DMS153 treated with DMSO at 0.1 percent for 48 hours (cell line): Measurements from ENCODE around the gene MAGI2.
"Not testable (repeated sequence)": the region's sequence is repeated elsewhere in the genome, so short reads cannot be mapped to it uniquely, and the experiment has no call there.

ENCODE experiments used
- DNase-seq: peaks from one replicate; lab custom pipeline; 2025; ENCODE audit not compliant: unreplicated experiment; lab: John Stamatoyannopoulos, UW

MAGI2 gene

GRCh38 chr7:78023191-78023590 is 1430.3 kb downstream of the MAGI2 start:
- no peak for DNase-seq

GRCh38 chr7:78022165-78022564 is 1431.3 kb downstream of the MAGI2 start:
- DNase-seq, result no peak

GRCh38 chr7:78020874-78021249 is 1432.6 kb downstream of the MAGI2 start:
- DNase-seq, result no peak

GRCh38 chr7:78020136-78020873 is 1433.2 kb downstream of the MAGI2 start:
- peak; percentile 62 for DNase-seq

GRCh38 chr7:78019447-78020135 is 1433.9 kb downstream of the MAGI2 start:
- peak; percentile 61 for DNase-seq

GRCh38 chr7:78018641-78019446 is 1434.6 kb downstream of the MAGI2 start:
- DNase-seq, result peak; percentile 3

- DNase-seq, result no peak
These were observed 1435.8 kb downstream of the MAGI2 start for GRCh38 chr7:78017591-78018100.

GRCh38 chr7:78015574-78016260 is 1437.8 kb downstream of the MAGI2 start:
- DNase-seq, result no peak

GRCh38 chr7:78014401-78014800 is 1439.1 kb downstream of the MAGI2 start:
- DNase-seq, result no peak

- no peak for DNase-seq
These were observed 1440.1 kb downstream of the MAGI2 start for GRCh38 chr7:78013386-78013785.

GRCh38 chr7:78011642-78012041 is 1441.8 kb downstream of the MAGI2 start:
- DNase-seq, result no peak

GRCh38 chr7:78007231-78007630 is 1446.2 kb downstream of the MAGI2 start:
- no peak for DNase-seq

GRCh38 chr7:78006063-78006755 is 1447.3 kb downstream of the MAGI2 start:
- DNase-seq, result no peak

GRCh38 chr7:78002715-78003114 is 1450.8 kb downstream of the MAGI2 start:
- DNase-seq, result no peak

GRCh38 chr7:78002021-78002420 is 1451.4 kb downstream of the MAGI2 start:
- DNase-seq, result no peak

GRCh38 chr7:77999168-77999567 is 1454.3 kb downstream of the MAGI2 start:
- DNase-seq, result not testable (repeated sequence)

- DNase-seq, result no peak
These were observed 1457.8 kb downstream of the MAGI2 start for GRCh38 chr7:77995717-77996116.

GRCh38 chr7:77993838-77994237 is 1459.6 kb downstream of the MAGI2 start:
- DNase-seq, result no peak

GRCh38 chr7:77991656-77992055 is 1461.8 kb downstream of the MAGI2 start:
- DNase-seq, result no peak

GRCh38 chr7:77989981-77990566 is 1463.4 kb downstream of the MAGI2 start:
- no peak for DNase-seq
